ENCODE measurements around the gene MAOA. TPM values are rescaled to one million over a fixed set of nuclear protein-coding genes. Genes with fewer than 3 reads are reported as not detected.

Gene MAOA
- total RNA-seq, 1 donor from 2014 or later, result 0.32 TPM

GRCh38 chrX:43741843-43742573 is 85.9 kb downstream of the MAOA start:
- no peak for DNase-seq (ENCODE audit: extremely low spot score, unreplicated experiment)
- peaks cover 18% of the 10 kb centered on the region for H3K4me1 Mint-ChIP-seq (ENCODE audit: unreplicated experiment)
- H3K4me3 Mint-ChIP-seq (ENCODE audit: unreplicated experiment), result no peak overlapping the region
- peaks cover 2% of the 10 kb centered on the region for H3K27me3 Mint-ChIP-seq (ENCODE audit: unreplicated experiment)
- H3K9me3 Mint-ChIP-seq (ENCODE audit: unreplicated experiment), result no peaks in the 10 kb centered on the region
- H3K27ac Mint-ChIP-seq (ENCODE audit: unreplicated experiment), result no peak overlapping the region
- H3K36me3 Mint-ChIP-seq (ENCODE audit: unreplicated experiment), result no peaks in the 10 kb centered on the region
- no peak for TF ChIP-seq CTCF (IDR thresholded peaks at IDR 0.05)

DNA sequence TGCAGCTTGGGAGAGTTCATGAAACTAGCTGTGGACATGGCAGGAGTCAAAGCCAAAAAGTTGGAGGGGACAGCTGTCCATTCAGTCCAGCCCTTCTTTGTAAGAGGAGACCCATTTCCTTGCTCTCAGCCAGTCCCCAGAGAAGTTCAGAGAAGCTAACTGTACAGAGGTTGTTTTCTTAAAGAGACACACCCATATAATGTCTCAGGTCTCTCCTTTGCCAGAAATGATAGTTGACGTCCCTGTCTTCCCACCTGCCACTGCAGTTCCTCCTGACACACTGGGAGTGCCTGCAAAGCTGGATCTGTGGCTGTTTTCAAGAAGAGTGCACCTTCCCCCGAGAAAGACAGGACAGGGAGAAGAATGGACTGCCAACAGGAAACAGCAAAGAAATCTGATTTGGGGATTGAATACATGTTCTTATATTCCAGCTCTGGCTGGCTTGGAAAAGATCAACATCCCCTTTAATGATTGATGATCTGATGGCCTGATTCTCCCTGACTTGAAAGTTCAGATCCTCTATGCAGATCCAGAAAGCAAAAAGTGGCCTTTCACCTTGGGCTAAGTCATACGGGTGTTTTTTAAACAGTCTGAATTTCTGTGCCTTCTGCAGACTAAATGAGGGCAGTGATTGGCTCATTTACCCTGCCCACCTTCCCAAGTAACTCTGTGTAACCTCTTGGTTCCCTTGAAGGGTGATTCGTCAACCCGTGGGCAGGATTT is 87.2 kb downstream of the MAOA start:
- TF ChIP-seq CTCF (IDR thresholded peaks at IDR 0.05), result no peak
- no peak overlapping the region for H3K27ac Mint-ChIP-seq (ENCODE audit: unreplicated experiment)
- no peak overlapping the region for H3K4me3 Mint-ChIP-seq (ENCODE audit: unreplicated experiment)
- H3K4me1 Mint-ChIP-seq (ENCODE audit: unreplicated experiment), result peaks cover 18% of the 10 kb centered on the region
- no peaks in the 10 kb centered on the region for H3K9me3 Mint-ChIP-seq (ENCODE audit: unreplicated experiment)
- no peak for DNase-seq (ENCODE audit: extremely low spot score, unreplicated experiment)
- no peaks in the 10 kb centered on the region for H3K36me3 Mint-ChIP-seq (ENCODE audit: unreplicated experiment)
- peaks cover 2% of the 10 kb centered on the region for H3K27me3 Mint-ChIP-seq (ENCODE audit: unreplicated experiment)

DNA sequence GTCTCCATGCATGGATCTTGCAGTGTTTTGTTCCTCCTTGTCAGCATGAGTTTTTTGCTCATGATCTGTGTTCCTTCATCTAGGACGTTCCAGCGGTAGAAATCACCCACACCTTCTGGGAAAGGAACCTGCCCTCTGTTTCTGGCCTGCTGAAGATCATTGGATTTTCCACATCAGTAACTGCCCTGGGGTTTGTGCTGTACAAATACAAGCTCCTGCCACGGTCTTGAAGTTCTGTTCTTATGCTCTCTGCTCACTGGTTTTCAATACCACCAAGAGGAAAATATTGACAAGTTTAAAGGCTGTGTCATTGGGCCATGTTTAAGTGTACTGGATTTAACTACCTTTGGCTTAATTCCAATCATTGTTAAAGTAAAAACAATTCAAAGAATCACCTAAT is 88.2 kb downstream of the MAOA start:
- Mint-ChIP-seq H3K27ac (ENCODE audit: unreplicated experiment) (no peak overlapping the region), H3K9me3 (ENCODE audit: unreplicated experiment) (no peaks in the 10 kb centered on the region), H3K36me3 (ENCODE audit: unreplicated experiment) (no peaks in the 10 kb centered on the region), H3K27me3 (ENCODE audit: unreplicated experiment) (no peaks in the 10 kb centered on the region), H3K4me1 (ENCODE audit: unreplicated experiment) (peaks cover 18% of the 10 kb centered on the region), H3K4me3 (ENCODE audit: unreplicated experiment) (no peak overlapping the region)
- DNase-seq (ENCODE audit: extremely low spot score, unreplicated experiment), result no peak
- no peak for TF ChIP-seq CTCF (IDR thresholded peaks at IDR 0.05)

DNA sequence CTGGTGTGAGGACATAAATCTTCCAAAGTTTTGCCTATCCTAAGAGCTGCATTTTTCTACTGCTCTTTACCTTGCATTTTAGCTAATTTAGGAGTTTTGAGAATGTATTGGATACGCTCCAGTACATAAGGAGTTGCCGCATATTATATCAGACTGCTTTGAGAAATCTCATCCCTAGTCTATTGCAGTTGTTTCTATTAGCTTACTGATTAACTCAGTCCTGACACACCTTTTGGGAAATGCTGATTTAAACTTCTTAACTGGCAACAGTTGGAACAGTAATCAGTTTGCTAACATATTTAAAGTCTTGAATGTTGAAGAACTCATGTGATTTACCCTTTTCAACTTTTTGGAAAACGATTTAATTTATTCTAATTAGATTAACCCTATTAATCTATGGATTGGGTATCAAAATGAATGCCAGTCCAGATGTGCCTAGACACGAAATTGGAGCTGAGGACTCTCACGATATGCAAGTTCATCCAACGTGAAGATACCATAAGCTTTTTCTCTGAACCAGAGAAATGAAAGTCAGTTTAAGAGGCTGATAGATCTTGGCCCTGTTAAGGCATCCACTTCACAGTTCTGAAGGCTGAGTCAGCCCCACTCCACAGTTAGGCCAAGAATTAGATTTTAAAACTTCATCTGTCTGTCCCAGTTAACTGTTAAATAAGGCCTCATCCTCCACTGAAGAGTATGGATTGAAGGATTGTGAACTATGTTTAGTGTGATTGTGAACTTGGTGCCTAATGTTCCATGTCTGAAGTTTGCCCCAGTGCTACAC is 90.0 kb downstream of the MAOA start:
- Mint-ChIP-seq H3K27me3 (ENCODE audit: unreplicated experiment) (no peaks in the 10 kb centered on the region), H3K4me1 (ENCODE audit: unreplicated experiment) (peaks cover 17% of the 10 kb centered on the region), H3K4me3 (ENCODE audit: unreplicated experiment) (no peak overlapping the region), H3K27ac (ENCODE audit: unreplicated experiment) (no peak overlapping the region), H3K36me3 (ENCODE audit: unreplicated experiment) (no peaks in the 10 kb centered on the region), H3K9me3 (ENCODE audit: unreplicated experiment) (no peaks in the 10 kb centered on the region)
- DNase-seq (ENCODE audit: extremely low spot score, unreplicated experiment), result no peak
- TF ChIP-seq CTCF (IDR thresholded peaks at IDR 0.05), result no peak

DNA sequence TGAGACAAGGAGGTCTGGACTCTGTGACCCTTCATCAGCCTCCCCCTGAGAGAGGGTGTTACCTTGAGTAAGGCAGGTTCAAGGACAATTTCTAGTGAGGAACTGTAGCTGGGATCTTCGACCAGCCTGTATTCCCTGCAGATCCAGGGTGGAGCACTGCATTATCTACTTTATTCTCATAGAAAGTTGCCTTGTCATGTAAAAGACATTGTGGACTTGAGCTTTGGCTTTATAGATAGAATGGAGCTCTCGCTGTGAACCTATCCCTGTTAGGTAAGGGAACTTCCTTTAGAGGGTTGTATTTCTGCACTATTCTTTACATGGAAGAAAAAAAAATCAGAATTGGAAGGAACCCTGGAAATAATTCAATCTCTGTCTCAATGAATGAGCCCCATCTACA is 91.4 kb downstream of the MAOA start:
- Mint-ChIP-seq H3K27me3 (ENCODE audit: unreplicated experiment) (no peaks in the 10 kb centered on the region), H3K36me3 (ENCODE audit: unreplicated experiment) (no peaks in the 10 kb centered on the region), H3K4me1 (ENCODE audit: unreplicated experiment) (peaks cover 7% of the 10 kb centered on the region), H3K27ac (ENCODE audit: unreplicated experiment) (no peak overlapping the region), H3K4me3 (ENCODE audit: unreplicated experiment) (no peak overlapping the region), H3K9me3 (ENCODE audit: unreplicated experiment) (no peaks in the 10 kb centered on the region)
- DNase-seq (ENCODE audit: extremely low spot score, unreplicated experiment), result no peak
- no peak for TF ChIP-seq CTCF (IDR thresholded peaks at IDR 0.05)
